ENCODE data around the gene SUN3. TPM values are rescaled to one million over a fixed set of nuclear protein-coding genes. Genes with fewer than 3 reads are reported as not detected.

SUN3 gene
- total RNA-seq, 1 donor from 2014 or later = not detected

DNA sequence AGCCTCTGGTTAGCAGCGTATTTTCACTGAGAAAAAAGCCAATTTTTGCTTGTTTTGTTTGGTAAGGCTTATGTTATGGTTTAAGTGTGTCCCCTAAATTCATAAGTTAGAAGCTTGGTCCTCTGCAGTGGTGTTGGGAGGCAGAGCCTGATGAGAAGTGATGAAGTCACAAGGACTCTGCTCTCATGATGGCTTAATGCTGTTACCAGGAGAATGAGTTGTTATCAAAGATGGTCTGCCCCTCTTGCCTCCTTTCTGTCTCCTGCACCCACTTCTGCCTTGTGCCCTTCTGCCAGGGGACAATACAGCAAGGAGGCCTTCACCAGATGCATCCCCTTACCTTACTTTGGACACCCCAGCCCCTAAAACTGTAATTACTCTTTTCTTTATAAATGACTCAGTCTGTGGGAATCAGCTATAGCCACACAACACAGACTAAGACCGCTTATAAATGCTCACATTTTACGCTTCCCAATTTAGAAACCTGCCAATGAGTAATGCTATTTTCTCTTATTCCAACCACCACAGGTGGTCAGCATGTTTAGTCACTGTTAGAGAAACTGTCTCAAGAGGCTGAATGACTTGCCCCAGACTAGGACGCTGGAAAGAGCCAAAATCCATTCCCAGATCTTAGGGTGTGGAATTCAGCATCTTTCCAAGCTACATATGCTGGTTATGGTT, 74.5 kb downstream of the SUN3 start:
- Histone ChIP-seq H3K4me1 (peaks cover 7% of the 10 kb centered on the region), H3K27ac (no peak overlapping the region), H3K27me3 (no peaks in the 10 kb centered on the region), H3K9me3 (no peaks in the 10 kb centered on the region), H3K4me3 (no peak overlapping the region), H3K36me3 (peaks cover 0 to 12% of the 10 kb centered on the region in 2 donors)
- no peak for DNase-seq (ENCODE audit: extremely low spot score in 2 of 2)
- TF ChIP-seq POLR2A (IDR thresholded peaks at IDR 0.05) = no peak
- no peak for TF ChIP-seq CTCF (IDR thresholded peaks at IDR 0.05)
- TF ChIP-seq POLR2AphosphoS5 (IDR thresholded peaks at IDR 0.05; ENCODE audit: insufficient read depth in 1 of 2, low read depth in 1 of 2) = no peak
- intact Hi-C loops (cut with DNase I) = no loop called here

DNA sequence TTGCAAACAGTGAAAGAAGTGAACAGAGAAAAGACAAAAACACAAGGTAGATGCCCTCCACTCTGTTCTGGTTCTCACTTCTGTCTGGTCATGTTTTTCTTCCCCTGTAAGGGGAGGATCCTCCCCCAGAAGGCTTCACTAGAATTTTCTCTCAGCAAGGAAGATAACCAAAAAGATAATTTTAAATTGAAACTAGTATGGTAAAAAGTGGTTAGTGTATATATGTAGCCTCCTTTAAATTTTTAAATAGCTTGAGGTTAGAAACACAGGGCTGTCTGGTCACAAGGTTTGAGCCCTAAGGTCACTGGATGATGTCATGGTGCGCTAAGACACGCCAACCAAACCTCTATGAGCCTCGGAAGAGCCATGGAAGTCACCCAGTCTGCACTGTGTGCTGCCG, 75.1 kb downstream of the SUN3 start:
- Histone ChIP-seq H3K27me3 (no peaks in the 10 kb centered on the region), H3K9me3 (no peaks in the 10 kb centered on the region), H3K36me3 (peaks cover 0 to 12% of the 10 kb centered on the region in 2 donors), H3K27ac (no peak overlapping the region), H3K4me1 (peaks cover 7% of the 10 kb centered on the region), H3K4me3 (no peak overlapping the region)
- intact Hi-C loops (cut with DNase I) = no loop called here
- no peak for TF ChIP-seq CTCF (IDR thresholded peaks at IDR 0.05)
- TF ChIP-seq POLR2AphosphoS5 (IDR thresholded peaks at IDR 0.05; ENCODE audit: insufficient read depth in 1 of 2, low read depth in 1 of 2) = no peak
- no peak for TF ChIP-seq POLR2A (IDR thresholded peaks at IDR 0.05)
- no peak for DNase-seq (ENCODE audit: extremely low spot score in 2 of 2)

DNA sequence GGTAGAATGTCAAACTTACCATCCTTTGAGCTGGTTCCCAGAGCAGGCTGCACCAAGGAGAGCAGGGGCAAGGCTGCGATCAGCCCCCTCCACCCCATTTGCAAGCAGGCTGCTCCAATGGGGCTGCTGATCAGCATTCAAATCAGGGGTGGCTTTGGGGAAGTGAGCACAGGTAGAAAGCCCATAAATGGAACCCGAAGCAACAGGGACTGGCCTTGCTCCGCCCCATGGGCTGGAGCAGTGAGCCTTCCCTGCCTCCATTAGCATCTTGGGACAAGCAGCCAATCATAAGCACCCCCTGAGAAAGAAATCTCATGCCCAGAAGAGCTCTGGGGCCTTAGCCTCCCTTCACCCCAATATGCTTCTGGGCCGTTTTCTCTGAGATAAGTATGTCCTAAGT, 76.7 kb downstream of the SUN3 start:
- Histone ChIP-seq H3K4me3 (no peak overlapping the region), H3K36me3 (peaks cover 0 to 12% of the 10 kb centered on the region in 2 donors), H3K4me1 (peaks cover 7% of the 10 kb centered on the region), H3K27ac (no peak overlapping the region), H3K9me3 (no peaks in the 10 kb centered on the region), H3K27me3 (no peaks in the 10 kb centered on the region)
- intact Hi-C loops (cut with DNase I) = no loop called here
- TF ChIP-seq POLR2AphosphoS5 (IDR thresholded peaks at IDR 0.05; ENCODE audit: insufficient read depth in 1 of 2, low read depth in 1 of 2) = no peak
- no peak for TF ChIP-seq CTCF (IDR thresholded peaks at IDR 0.05)
- no peak for TF ChIP-seq POLR2A (IDR thresholded peaks at IDR 0.05)
- DNase-seq (ENCODE audit: extremely low spot score in 2 of 2) = no peak

GRCh38 chr7:47951374-47951773, 77.5 kb downstream of the SUN3 start:
- Histone ChIP-seq H3K9me3 (no peaks in the 10 kb centered on the region), H3K4me1 (peaks cover 7% of the 10 kb centered on the region), H3K36me3 (peaks cover 0 to 12% of the 10 kb centered on the region in 2 donors), H3K27ac (no peak overlapping the region), H3K27me3 (no peaks in the 10 kb centered on the region), H3K4me3 (no peak overlapping the region)
- peak in 1 of 2 donors; percentile 4 for DNase-seq (ENCODE audit: extremely low spot score in 2 of 2)
- TF ChIP-seq POLR2AphosphoS5 (IDR thresholded peaks at IDR 0.05; ENCODE audit: insufficient read depth in 1 of 2, low read depth in 1 of 2) = no peak
- TF ChIP-seq CTCF (IDR thresholded peaks at IDR 0.05) = no peak
- no peak for TF ChIP-seq POLR2A (IDR thresholded peaks at IDR 0.05)
- intact Hi-C loops (cut with DNase I) = no loop called here

DNA sequence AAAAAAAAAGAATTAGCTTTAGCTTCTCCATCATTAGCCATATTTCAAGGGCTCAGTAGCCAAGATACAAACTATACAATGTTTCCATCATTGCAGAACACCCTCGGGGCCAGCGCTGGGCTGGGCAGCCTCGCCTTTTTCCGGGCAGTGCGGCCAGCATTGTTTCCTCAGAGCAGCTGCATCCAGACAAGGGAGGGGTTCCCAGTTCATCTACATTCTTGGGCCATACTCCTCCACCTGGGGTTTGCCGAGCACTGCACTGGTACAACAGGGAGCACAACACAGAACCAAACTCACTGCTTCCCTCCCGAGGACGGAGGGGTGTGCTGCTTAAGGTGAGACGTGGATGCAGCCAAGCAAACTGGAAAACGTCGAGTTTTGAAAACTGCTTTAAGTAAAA, 78.2 kb downstream of the SUN3 start:
- no peaks in the 10 kb centered on the region for H3K9me3 ChIP-seq
- peaks cover 7% of the 10 kb centered on the region for H3K4me1 ChIP-seq
- intact Hi-C loops (cut with DNase I) = no loop called here
- H3K4me3 ChIP-seq = no peak overlapping the region
- TF ChIP-seq POLR2AphosphoS5 (IDR thresholded peaks at IDR 0.05; ENCODE audit: insufficient read depth in 1 of 2, low read depth in 1 of 2) (peak; percentile 45 to 62), POLR2A (IDR thresholded peaks at IDR 0.05) (no peak)
- no peak for DNase-seq (ENCODE audit: extremely low spot score in 2 of 2)
- no peaks in the 10 kb centered on the region for H3K27me3 ChIP-seq
- no peak overlapping the region for H3K27ac ChIP-seq
- peaks cover 0 to 12% of the 10 kb centered on the region in 2 donors for H3K36me3 ChIP-seq

All from vagina (tissue), 2 donors.